CD14-positive monocyte (primary cell): ENCODE data around the gene PKNOX2. TPM values are rescaled to one million over a fixed set of nuclear protein-coding genes. Genes with fewer than 3 reads are reported as not detected.

Experiments used
- DNase-seq, 3 donors: peaks; one replicate each; pipeline ENCODE4 v3.0.0-alpha.2; 2011 to 2022
- H2AFZ ChIP-seq: 2 replicates; pipeline ENCODE4 v1.6.0; 2012; ENCODE audit warnings: mild to moderate bottlenecking, low read depth, low read length, inconsistent platforms; ENCODE audit not compliant: insufficient read depth, poor library complexity, severe bottlenecking
- H3K27ac ChIP-seq, 2 donors: 1 replicate in 1 of 2; 2 replicates in 1 of 2; pipeline ENCODE4 v1.5.1; 2012 to 2013; ENCODE audit warnings: low read length in 2 of 2, control low read depth in 1 of 2, inconsistent platforms in 1 of 2, low read depth in 1 of 2, mild to moderate bottlenecking in 1 of 2
- H3K27me3 ChIP-seq, 2 donors: one replicate each; pipeline versions ENCODE4 v1.6.0 to v1.6.1; 2011 to 2013; ENCODE audit warnings: low read length in 2 of 2; ENCODE audit not compliant: control insufficient read depth in 2 of 2, insufficient read depth in 2 of 2
- H3K36me3 ChIP-seq, 2 donors: replicated peaks in 1 of 2; 1 replicate in 1 of 2; 2 replicates in 1 of 2; pipeline versions ENCODE4 v1.5.1 to v1.6.1; 2012 to 2013; ENCODE audit warnings: low read length in 2 of 2, control low read depth in 1 of 2, inconsistent platforms in 1 of 2, mild to moderate bottlenecking in 1 of 2; ENCODE audit not compliant: insufficient read depth in 2 of 2, control insufficient read depth in 1 of 2
- H3K4me1 ChIP-seq, 2 donors: 1 replicate in 1 of 2; 2 replicates in 1 of 2; pipeline versions ENCODE4 v1.5.1 to v1.6.1; 2012 to 2013; ENCODE audit warnings: low read length in 2 of 2, control low read depth in 1 of 2, inconsistent platforms in 1 of 2, mild to moderate bottlenecking in 1 of 2, moderate library complexity in 1 of 2; ENCODE audit not compliant: insufficient read depth in 2 of 2, control insufficient read depth in 1 of 2
- H3K4me2 ChIP-seq: replicated peaks from 2 replicates; pipeline ENCODE3; 2012; ENCODE audit warnings: low read length, moderate library complexity, mild to moderate bottlenecking; ENCODE audit not compliant: poor library complexity, severe bottlenecking; ENCODE audit errors: extremely low read depth
- H3K4me3 ChIP-seq, 3 experiments: fragments of 200-600 bp in 1 of 3; sonication (generic) in 1 of 3; replicated peaks in 1 of 3; 1 replicate in 2 of 3; 2 replicates in 1 of 3; pipeline ENCODE4 v1.5.1; 2011 to 2013; ENCODE audit warnings: low read length in 3 of 3, mild to moderate bottlenecking in 3 of 3, control low read depth in 2 of 3, low read depth in 2 of 3, inconsistent platforms in 1 of 3, moderate library complexity in 1 of 3
- H3K79me2 ChIP-seq: 2 replicates; pipeline ENCODE4 v1.6.0; 2012; ENCODE audit warnings: mild to moderate bottlenecking, control low read depth, inconsistent platforms, low read length, moderate library complexity; ENCODE audit not compliant: insufficient read depth
- H3K9ac ChIP-seq: 2 replicates; pipeline ENCODE4 v1.6.0; 2017; ENCODE audit warnings: low read length, mild to moderate bottlenecking; ENCODE audit not compliant: insufficient read depth, poor library complexity, severe bottlenecking
- H3K9me3 ChIP-seq, 2 donors: replicated peaks in 1 of 2; 1 replicate in 1 of 2; 2 replicates in 1 of 2; pipeline versions ENCODE4 v1.5.1 to v1.6.1; 2012 to 2013; ENCODE audit warnings: low read length in 2 of 2, control low read depth in 1 of 2; ENCODE audit not compliant: control insufficient read depth in 1 of 2, insufficient read depth in 1 of 2
- H4K20me1 ChIP-seq: 2 replicates; pipeline ENCODE4 v1.6.0; 2012; ENCODE audit warnings: mild to moderate bottlenecking, low read length, control low read depth, moderate library complexity; ENCODE audit not compliant: insufficient read depth
- H3K27ac Mint-ChIP-seq, 7 donors: one replicate each; pipeline ENCODE4 v1.8.0; 2020; ENCODE audit warnings: mild to moderate bottlenecking in 7 of 7, mixed read lengths in 7 of 7, moderate library complexity in 6 of 7, inconsistent platforms in 2 of 7
- H3K27me3 Mint-ChIP-seq, 3 donors: one replicate each; pipeline ENCODE4 v1.8.0; 2021 to 2022; ENCODE audit warnings: low read depth in 3 of 3, mild to moderate bottlenecking in 3 of 3, mixed read lengths in 3 of 3, moderate library complexity in 3 of 3, inconsistent platforms in 1 of 3
- H3K36me3 Mint-ChIP-seq, 2 donors: one replicate each; pipeline ENCODE4 v1.8.0; 2020; ENCODE audit warnings: mixed read lengths in 2 of 2, inconsistent platforms in 1 of 2, mild to moderate bottlenecking in 1 of 2
- H3K4me1 Mint-ChIP-seq: one replicate; pipeline ENCODE4 v1.8.0; 2020; ENCODE audit warnings: mild to moderate bottlenecking, mixed read lengths
- H3K4me3 Mint-ChIP-seq, 2 donors: one replicate each; pipeline ENCODE4 v1.8.0; 2020; ENCODE audit warnings: mild to moderate bottlenecking in 2 of 2, mixed read lengths in 2 of 2, moderate library complexity in 1 of 2
- H3K9me3 Mint-ChIP-seq, 7 donors: one replicate each; pipeline ENCODE4 v1.8.0; 2020 to 2022; ENCODE audit warnings: mixed read lengths in 7 of 7, mild to moderate bottlenecking in 6 of 7, moderate library complexity in 6 of 7, inconsistent platforms in 2 of 7
- CTCF ChIP-seq: fragments of 200-600 bp; IDR thresholded peaks from one replicate; pipeline ENCODE4 v1.8.0; 2022; ENCODE audit warnings: antibody characterized with exemption, mild to moderate bottlenecking
- WGBS: methylation state at CpG from one replicate; pipeline ENCODE4 v1.1.5; 2013; ENCODE audit warnings: missing lambda C conversion rate; ENCODE audit not compliant: insufficient coverage; 5-methylcytosine and 5-hydroxymethylcytosine counted together
- intact Hi-C, 2 donors: fragments of 100-400 bp; cut with micrococcal nuclease; formaldehyde crosslinking; loops; one replicate each; pipeline versions ENCODE4 v1.15.0 to v1.15.1; 2023
- polyA plus RNA-seq, 3 donors: library from polyadenylated mRNA; depleted of rRNA in 1 of 3; unstranded in 2 of 3; stranded (reverse) in 1 of 3; fragments of 300-500 nt in 2 of 3; fragments of >200 nt in 1 of 3; fragmentation: Illumina TruSeq in 2 of 3; gene quantifications; 1 replicate in 2 of 3; 2 replicates in 1 of 3; pipeline ENCODE4 v1.2.3, GENCODE V29; 2012 to 2021

Gene PKNOX2
- polyA plus RNA-seq, 3 donors, result not detected

- H3K9me3 Mint-ChIP-seq, result peaks cover 0 to 10% (median 4%) of the 10 kb centered on the region in 7 donors
- TF ChIP-seq CTCF, result no peak
- no peak overlapping the region for H3K4me3 Mint-ChIP-seq
- no peak overlapping the region for H3K9ac ChIP-seq
- no peak overlapping the region for H3K27ac ChIP-seq
- H3K4me2 ChIP-seq, result no peak overlapping the region
- no peaks in the 10 kb centered on the region for H3K79me2 ChIP-seq
- 78% methylated on average over 7 of the region's 7 CpGs for WGBS
- intact Hi-C loops, result no loop called here
- H3K9me3 ChIP-seq, result peaks cover 0 to 5% of the 10 kb centered on the region in 2 donors
- no peaks in the 10 kb centered on the region for H3K36me3 ChIP-seq
- no peaks in the 10 kb centered on the region for H3K36me3 Mint-ChIP-seq
- H3K4me3 ChIP-seq, result no peak overlapping the region
- no peak overlapping the region for H2AFZ ChIP-seq
- peaks cover 0 to 18% of the 10 kb centered on the region in 2 donors for H3K27me3 ChIP-seq
- peak overlapping the region in 1 of 7 donors; percentile 5 for H3K27ac Mint-ChIP-seq
- H3K4me1 Mint-ChIP-seq, result no peaks in the 10 kb centered on the region
- peaks cover 25 to 46% (median 25%) of the 10 kb centered on the region in 3 donors for H3K27me3 Mint-ChIP-seq
- DNase-seq, result no peak
- no peaks in the 10 kb centered on the region for H4K20me1 ChIP-seq
- H3K4me1 ChIP-seq, result no peaks in the 10 kb centered on the region
Measured at GRCh38 chr11:125193841-125194240, 29.3 kb downstream of the PKNOX2 start.

DNA sequence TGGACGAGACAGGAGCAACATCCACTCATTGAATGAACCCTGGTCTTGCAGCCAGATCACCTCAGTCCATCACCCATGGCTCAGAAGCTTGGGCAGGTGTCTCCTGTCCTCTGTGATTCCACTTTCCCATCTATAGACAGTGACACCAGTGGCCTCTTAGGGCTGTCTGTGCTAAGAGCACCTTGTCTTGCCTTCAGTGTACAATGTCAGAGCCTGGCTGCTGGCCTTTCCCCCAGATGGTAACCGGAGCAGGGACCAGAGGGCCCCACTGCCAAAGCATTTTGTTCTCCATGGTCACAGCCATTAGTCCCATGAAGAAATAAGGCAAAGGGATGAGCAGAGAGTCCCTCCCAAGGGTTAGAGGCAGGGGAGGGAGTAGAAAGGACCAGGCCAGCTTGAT, 35.4 kb downstream of the PKNOX2 start:
- no peak overlapping the region for H3K4me3 ChIP-seq
- Mint-ChIP-seq H3K4me1 (no peaks in the 10 kb centered on the region), H3K4me3 (no peak overlapping the region), H3K36me3 (no peaks in the 10 kb centered on the region), H3K27ac (no peak overlapping the region), H3K27me3 (peaks cover 12 to 15% (median 12%) of the 10 kb centered on the region in 3 donors), H3K9me3 (peaks cover 0 to 3% (median 0%) of the 10 kb centered on the region in 7 donors)
- H3K4me1 ChIP-seq, result no peaks in the 10 kb centered on the region
- intact Hi-C loops, result no loop called here
- no peak overlapping the region for H3K4me2 ChIP-seq
- H3K27ac ChIP-seq, result no peak overlapping the region
- H3K9ac ChIP-seq, result no peak overlapping the region
- WGBS, result 100% methylated on average over 2 of the region's 2 CpGs
- no peak for TF ChIP-seq CTCF
- H3K36me3 ChIP-seq, result no peaks in the 10 kb centered on the region
- DNase-seq, result no peak
- H3K79me2 ChIP-seq, result no peaks in the 10 kb centered on the region
- H3K9me3 ChIP-seq, result no peaks in the 10 kb centered on the region
- H4K20me1 ChIP-seq, result no peaks in the 10 kb centered on the region
- no peak overlapping the region for H2AFZ ChIP-seq
- no peaks in the 10 kb centered on the region for H3K27me3 ChIP-seq
